Measurements from ENCODE around the gene WDR17.
A peak's percentile ranks its signal among the peaks of the same experiment; 100 is the strongest.

Gene WDR17

GRCh38 chr4:176065435-176066291 lies at the start of gene WDR17:
Gene WDR17 (plus strand): TSS chr4:176065841. CDS start chr4:176111581, 45,740 bp downstream.
- TF ChIP-seq CTCF (conservative IDR thresholded peaks at IDR 0.05; ENCODE audit: low read depth, low read length), result no peak
- DNase-seq (ENCODE audit: low read depth), result peak; percentile 75
- peak within 1 kb of the TSS; percentile 71 for H3K4me3 ChIP-seq (ENCODE audit: low read length)

DNA sequence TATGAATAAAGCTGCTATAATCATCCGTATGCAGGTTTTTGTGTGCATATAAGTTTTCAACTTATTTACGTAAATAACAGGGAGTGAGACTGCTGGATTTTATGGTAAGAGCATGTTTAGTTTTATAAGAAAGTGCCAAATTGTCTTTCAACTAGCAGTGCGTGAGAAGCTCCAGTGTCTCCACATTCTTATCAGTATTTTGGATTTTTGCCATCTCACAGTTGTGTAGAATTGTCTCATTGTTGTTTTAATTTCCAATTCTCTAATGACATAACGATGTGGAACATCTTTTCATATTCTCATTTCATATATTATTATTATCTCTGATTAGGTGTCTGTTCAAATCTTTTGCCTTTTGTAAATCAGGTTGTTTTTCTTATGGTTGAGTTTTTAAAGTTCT lies 49.0 kb upstream of the WDR17 start:
- no peak overlapping the region for H3K4me3 ChIP-seq (ENCODE audit: low read length)
- DNase-seq (ENCODE audit: low read depth), result no peak
- no peak for TF ChIP-seq CTCF (conservative IDR thresholded peaks at IDR 0.05; ENCODE audit: low read depth, low read length)

GRCh38 chr4:176020481-176021085 lies 45.1 kb upstream of the WDR17 start:
- no peak for DNase-seq (ENCODE audit: low read depth)
- no peak for TF ChIP-seq CTCF (conservative IDR thresholded peaks at IDR 0.05; ENCODE audit: low read depth, low read length)
- H3K4me3 ChIP-seq (ENCODE audit: low read length), result no peak overlapping the region

DNA sequence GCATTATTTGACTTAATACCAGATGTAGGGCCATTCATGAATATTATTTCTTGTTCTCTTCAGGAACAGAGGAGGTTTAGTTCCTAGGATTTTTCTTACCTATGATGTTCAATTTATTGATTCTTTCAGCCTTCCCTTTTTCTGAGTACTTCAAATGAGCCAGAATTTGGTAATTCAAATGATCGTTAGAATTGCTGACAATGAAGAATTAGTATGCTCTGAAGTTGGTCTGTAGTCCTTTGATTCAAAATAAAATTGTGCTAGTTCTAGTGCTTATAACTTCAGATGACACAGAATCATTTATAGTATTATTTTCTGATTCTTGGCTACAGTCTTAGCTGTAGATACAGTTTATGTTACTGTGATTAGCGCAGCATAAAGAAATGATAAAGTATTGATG lies 35.2 kb upstream of the WDR17 start:
- no peak for DNase-seq (ENCODE audit: low read depth)
- H3K4me3 ChIP-seq (ENCODE audit: low read length), result no peak overlapping the region
- TF ChIP-seq CTCF (conservative IDR thresholded peaks at IDR 0.05; ENCODE audit: low read depth, low read length), result no peak

GRCh38 chr4:176031922-176032321 lies 33.7 kb upstream of the WDR17 start:
- no peak for TF ChIP-seq CTCF (conservative IDR thresholded peaks at IDR 0.05; ENCODE audit: low read depth, low read length)
- H3K4me3 ChIP-seq (ENCODE audit: low read length), result no peak overlapping the region
- DNase-seq (ENCODE audit: low read depth), result no peak

- DNase-seq (ENCODE audit: low read depth), result no peak
- no peak for TF ChIP-seq CTCF (conservative IDR thresholded peaks at IDR 0.05; ENCODE audit: low read depth, low read length)
- H3K4me3 ChIP-seq (ENCODE audit: low read length), result no peak overlapping the region
Measured at GRCh38 chr4:176032454-176032853, 33.2 kb upstream of the WDR17 start.

- H3K4me3 ChIP-seq (ENCODE audit: low read length), result no peak overlapping the region
- TF ChIP-seq CTCF (conservative IDR thresholded peaks at IDR 0.05; ENCODE audit: low read depth, low read length), result peak; percentile 40
- DNase-seq (ENCODE audit: low read depth), result peak; percentile 21
Measured at GRCh38 chr4:176034499-176034898, 31.1 kb upstream of the WDR17 start.
